HG03108 (cell line): Measurements from ENCODE around the gene SCYGR4.
"Not testable (repeated sequence)": the region's sequence is repeated elsewhere in the genome, so short reads cannot be mapped to it uniquely, and the experiment has no call there.

Experiments used
- ATAC-seq: cut with Tn5 transposase; IDR thresholded peaks from one replicate; pipeline ENCODE4 v1.9.1; 2021; ENCODE audit warnings: moderate library complexity; ENCODE audit not compliant: unreplicated experiment

SCYGR4 gene

DNA sequence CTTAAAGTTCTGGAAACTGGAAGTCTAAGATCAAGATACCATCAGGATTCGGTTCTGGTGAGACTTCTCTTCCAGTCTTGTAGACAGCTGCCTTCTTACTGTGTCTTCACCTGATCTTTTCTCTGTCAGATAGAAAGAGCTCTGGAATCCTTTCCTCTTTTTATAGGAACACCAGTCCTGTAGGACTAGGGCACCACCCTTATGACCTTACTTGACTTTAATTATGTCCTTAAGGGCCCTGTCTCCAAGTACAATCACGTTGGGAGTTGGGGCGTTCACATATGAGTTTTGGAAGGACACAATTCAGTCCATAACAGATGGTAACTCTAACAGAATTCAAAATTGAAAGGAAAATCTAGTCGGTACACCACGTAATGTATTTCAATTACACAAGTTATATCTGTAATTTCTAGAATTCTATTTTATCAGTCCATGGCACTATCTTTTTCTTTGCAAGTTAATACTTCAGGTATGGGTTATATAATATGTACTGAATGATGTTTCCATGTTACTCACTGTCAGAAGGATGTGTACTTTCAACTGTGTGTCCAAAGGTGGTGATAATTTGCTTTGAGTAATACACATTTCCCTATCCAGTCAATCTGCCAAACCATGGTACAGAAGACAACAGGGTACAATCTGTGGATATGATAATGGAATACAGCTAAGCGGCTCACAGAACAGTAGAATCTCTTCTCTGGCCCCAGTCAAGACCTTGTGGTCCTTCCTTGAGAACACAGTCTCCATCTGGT is 48.1 kb downstream of the SCYGR4 start:
- ATAC-seq, result no peak

GRCh38 chr2:227666631-227667170 is 49.4 kb downstream of the SCYGR4 start, which contains the start of gene SCYGR5:
Gene SCYGR5 (plus strand): TSS chr2:227666804. CDS start chr2:227666804, 0 bp downstream.
- not testable (repeated sequence) for ATAC-seq
